22Rv1 (cell line): Measurements from ENCODE around the gene TRPT1.

ENCODE experiments used
- ZFX ChIP-seq: fragments of 450-650 bp; IDR thresholded peaks from 2 replicates; pipeline ENCODE4 v1.6.1; 2017; ENCODE audit warnings: antibody characterized with exemption, borderline replicate concordance
- TF ChIP-seq, protein P1 (sequence below): fragments of 450-650 bp; IDR thresholded peaks from 2 replicates; pipeline ENCODE4 v1.5.1; 2017; ENCODE audit warnings: mild to moderate bottlenecking

DNA sequence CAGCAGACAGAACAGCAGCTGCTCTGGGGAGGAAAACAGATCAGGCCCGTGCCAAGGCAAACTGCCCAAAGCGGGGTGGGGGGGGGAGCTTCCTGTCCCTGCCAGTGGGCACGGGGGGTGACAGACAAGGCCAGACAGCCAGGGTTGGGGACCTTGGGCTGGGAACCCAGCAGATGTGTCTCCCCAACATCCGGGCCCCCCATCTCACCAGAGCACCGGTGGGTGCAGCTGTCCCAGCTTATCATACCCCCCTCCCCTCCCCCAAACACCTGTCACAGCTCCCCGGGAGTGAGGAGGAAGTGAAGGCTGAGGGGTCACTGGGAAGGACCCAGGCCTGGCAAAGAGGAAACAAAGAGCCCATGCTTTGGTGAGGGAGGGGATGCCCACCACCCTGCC is 19.4 kb upstream of the TRPT1 start:
- TF ChIP-seq, protein P1, sequence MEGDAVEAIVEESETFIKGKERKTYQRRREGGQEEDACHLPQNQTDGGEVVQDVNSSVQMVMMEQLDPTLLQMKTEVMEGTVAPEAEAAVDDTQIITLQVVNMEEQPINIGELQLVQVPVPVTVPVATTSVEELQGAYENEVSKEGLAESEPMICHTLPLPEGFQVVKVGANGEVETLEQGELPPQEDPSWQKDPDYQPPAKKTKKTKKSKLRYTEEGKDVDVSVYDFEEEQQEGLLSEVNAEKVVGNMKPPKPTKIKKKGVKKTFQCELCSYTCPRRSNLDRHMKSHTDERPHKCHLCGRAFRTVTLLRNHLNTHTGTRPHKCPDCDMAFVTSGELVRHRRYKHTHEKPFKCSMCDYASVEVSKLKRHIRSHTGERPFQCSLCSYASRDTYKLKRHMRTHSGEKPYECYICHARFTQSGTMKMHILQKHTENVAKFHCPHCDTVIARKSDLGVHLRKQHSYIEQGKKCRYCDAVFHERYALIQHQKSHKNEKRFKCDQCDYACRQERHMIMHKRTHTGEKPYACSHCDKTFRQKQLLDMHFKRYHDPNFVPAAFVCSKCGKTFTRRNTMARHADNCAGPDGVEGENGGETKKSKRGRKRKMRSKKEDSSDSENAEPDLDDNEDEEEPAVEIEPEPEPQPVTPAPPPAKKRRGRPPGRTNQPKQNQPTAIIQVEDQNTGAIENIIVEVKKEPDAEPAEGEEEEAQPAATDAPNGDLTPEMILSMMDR: no peak
- no peak for TF ChIP-seq ZFX
